ENCODE results near the gene OPN5.

Gene OPN5

GRCh38 chr6:47865206-47865605 lies 83.4 kb downstream of the OPN5 start:
- no peak for FAIRE-seq

GRCh38 chr6:47875593-47875992 lies 93.8 kb downstream of the OPN5 start:
- no peak for FAIRE-seq

Measured in endometrium (tissue), 2 donors.